ENCODE results near the gene CIB2.
"Not testable (repeated sequence)": the region's sequence is repeated elsewhere in the genome, so short reads cannot be mapped to it uniquely, and the experiment has no call there.

The CIB2 gene

GRCh38 chr15:78131295-78132061 is at the start of gene CIB2:
Gene CIB2 (minus strand): TSS chr15:78131445. CDS start chr15:78131215, 230 bp downstream.
- peak; percentile 84 for DNase-seq

- DNase-seq: no peak
Measured at GRCh38 chr15:78179906-78180305, 48.7 kb upstream of the CIB2 start.

- DNase-seq: no peak
Measured at GRCh38 chr15:78179286-78179840, 48.1 kb upstream of the CIB2 start.

GRCh38 chr15:78178064-78178463 is 46.8 kb upstream of the CIB2 start:
- DNase-seq: no peak

GRCh38 chr15:78177447-78177873 is 46.2 kb upstream of the CIB2 start:
- DNase-seq: peak; percentile 50

DNA sequence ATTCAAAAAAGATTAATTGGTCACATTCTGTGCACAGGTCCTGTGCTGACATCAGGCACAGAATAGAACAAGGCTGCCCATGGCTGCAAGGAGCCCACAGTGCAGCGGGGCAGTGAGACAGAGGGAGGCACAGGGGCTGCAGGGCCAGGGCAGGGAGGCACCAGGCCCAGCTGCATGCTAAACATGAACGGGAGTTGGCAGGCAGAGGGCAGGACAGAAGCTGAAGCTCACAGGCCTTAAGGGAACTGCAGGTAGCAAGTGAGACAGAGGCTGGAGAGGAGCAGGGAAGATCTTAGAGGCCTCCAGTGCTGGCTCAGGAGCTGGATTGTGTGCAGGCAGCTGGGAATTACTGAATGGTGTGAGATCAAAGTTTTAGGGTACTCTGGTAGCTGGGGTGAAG is 44.1 kb upstream of the CIB2 start:
- no peak for DNase-seq

- DNase-seq: peak; percentile 14
Measured at GRCh38 chr15:78174401-78174800, 43.2 kb upstream of the CIB2 start.

DNA sequence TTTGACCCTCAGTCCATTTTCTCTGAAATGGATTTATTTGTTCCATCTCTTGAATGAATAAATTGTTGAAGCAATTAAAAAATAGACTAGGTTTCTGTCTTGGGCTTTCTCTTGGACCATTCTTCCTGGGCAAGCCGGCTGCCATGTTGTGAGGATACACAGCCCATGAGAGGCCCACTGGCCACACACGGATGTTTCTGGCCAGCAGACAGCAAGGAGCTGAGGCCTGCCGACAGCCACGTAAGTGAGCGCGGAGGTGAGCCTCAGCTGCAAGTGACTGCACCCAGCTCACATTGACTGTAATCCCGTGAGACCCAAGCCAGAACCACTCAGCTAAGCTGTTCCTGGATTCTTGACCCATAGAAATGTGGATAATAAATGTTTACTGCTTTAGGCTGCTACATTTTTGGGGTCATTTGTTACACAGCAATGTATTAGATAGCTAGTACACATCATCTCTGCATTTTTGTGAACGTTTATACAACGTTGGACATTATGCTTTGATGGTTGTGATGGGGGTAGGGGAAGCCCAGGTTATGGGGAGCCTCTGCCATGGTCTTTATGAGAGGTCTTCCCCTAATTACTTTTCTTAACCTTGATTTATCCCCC is 40.7 kb upstream of the CIB2 start:
- no peak for DNase-seq

- no peak for DNase-seq
Measured at GRCh38 chr15:78170848-78171773, 39.9 kb upstream of the CIB2 start.

GRCh38 chr15:78168608-78169007 is 37.4 kb upstream of the CIB2 start:
- DNase-seq: no peak

DNA sequence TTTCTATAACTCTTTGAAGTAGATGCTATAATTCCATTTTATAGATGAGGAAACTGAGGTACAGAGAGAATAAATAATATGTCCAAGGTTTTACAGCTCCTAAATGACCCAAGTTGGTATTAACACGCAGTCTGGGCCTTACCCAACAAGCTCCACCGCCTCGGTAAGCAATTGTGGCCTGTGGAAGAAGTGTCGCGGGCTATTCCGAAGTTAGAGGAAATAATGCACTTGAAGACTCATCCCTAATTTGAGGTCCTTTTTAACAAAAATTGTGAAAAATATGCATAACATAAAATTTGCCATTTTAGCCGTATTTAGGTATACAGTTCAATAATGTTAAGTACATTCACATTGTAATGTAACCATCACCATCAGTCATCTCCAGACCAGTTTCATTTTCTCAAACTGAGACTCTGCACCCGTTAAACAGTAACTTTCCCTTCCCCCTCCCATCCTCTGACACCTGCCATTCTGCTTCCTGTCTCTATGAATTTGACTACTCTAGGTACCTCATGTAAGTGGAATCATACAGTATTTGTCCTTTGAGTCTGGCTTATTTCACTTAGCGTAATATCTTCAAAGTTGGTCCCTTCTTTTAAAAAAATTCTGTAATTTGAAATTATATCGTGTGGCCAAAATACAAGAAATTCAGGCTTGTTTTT is 36.1 kb upstream of the CIB2 start:
- peak; percentile 30 for DNase-seq

DNA sequence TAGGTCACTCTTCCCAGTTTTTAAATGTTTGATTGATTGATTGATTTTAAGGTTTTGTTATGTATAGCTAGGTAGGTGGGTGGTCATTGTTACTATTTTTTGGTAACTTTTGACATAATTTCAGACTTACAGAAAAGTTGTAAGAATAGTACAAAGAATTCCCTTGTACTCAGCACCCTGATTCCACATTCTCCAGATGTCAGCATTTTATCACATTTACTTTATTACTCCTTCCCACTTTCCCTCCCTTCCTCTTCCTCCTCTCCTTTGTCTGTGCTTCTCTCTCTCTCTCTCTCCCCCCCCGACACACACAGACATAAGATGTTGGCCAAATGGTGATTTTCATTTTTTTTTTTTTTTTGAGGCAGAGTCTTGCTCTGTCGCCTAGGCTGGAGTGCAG is 32.8 kb upstream of the CIB2 start:
- no peak for DNase-seq

DNA sequence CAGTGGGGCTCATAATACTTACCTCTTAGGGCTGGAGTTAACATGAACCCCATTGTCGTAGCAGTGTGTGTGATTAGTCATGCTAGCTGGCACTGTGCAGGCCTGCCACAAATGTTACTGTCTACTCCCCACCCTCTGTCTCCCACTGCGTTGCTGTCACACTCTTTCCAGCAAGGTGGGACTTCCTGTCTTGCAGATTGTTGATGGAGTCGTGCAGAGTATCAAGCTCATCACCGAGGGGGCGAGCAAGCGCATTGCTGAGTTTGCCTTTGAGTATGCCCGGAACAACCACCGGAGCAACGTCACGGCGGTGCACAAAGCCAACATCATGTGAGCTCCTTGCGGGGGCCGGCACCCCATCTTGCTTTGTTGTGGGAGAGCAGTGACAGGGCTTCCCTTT is 30.8 kb upstream of the CIB2 start:
- peak; percentile 24 for DNase-seq

GRCh38 chr15:78159395-78159794 is 28.1 kb upstream of the CIB2 start:
- DNase-seq: no peak

GRCh38 chr15:78157203-78157602 is 26.0 kb upstream of the CIB2 start:
- no peak for DNase-seq

GRCh38 chr15:78156653-78157052 is 25.4 kb upstream of the CIB2 start:
- DNase-seq: no peak

GRCh38 chr15:78155355-78155939 is 24.2 kb upstream of the CIB2 start:
- no peak for DNase-seq

- DNase-seq: no peak
Measured at GRCh38 chr15:78154955-78155354, 23.7 kb upstream of the CIB2 start.

DNA sequence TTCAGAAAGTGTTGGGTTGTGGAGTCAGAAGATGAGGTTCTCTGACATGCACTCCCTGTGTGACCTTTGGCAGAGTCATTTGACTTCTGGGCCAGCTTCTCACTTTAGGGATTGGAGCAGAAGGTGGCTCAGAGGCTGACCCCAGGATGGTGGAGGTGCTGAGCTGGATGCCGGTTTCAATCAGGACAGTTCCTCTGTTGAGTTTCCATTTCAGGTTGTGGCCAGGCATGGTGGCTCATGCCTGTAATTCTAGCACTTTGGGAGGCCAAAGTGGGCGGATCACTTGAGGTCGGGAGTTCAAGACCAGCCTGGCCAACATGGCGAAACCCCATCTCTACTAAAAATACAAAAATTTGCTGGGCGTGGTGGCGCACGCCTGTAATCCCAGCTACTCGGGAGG is 19.8 kb upstream of the CIB2 start:
- DNase-seq: not testable (repeated sequence)

DNA sequence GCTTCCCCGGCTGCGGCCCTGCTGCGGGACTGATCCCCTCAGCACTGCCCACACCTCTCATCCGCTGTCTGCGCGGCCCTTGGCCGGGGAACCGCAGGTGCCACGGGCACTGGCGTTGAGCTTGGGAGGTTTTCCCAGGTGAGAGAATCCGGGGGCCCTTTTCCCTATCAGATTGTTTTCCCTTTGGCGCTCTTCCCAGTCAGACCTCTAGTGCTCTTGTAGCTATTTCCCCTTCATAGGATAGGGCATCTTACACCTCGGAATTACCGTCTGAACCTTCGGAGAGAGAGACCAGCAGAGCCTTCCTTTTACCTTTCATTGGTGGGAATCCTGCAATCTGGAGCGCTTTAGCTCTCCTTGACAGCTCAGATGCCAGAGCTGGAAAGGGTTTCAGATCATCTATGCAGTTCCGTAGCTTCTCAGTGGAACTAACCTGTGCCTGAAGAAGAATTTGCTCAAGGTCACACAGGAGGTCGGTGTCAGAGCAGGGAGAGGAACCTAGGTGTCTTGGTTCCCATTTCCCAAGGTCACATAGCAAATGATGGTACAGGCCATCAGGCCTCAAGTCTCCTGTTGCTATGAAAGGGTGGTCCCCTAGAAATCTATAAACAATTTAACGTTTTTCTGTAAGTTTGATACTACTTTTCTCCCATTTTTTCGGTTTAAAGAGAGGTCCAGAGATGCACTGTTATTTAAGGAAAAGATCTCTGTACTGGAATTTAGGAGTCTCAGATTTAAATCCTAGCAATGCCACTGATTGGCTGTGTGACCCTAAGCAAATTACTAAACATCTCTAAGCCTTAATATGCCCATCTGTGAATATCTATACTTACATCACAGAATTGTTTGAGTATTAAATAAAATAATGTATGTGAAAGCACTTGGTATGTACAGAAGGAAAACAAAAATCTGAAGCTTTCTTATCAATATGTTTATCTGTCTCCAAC is 18.8 kb upstream of the CIB2 start:
- DNase-seq: no peak
